Fibroblast of lung (primary cell): ENCODE measurements around the gene DRG2.

Experiments used
- CTCF ChIP-seq, 2 donors: IDR thresholded peaks in 1 of 2; conservative IDR thresholded peaks in 1 of 2; 1 replicate in 1 of 2; 2 replicates in 1 of 2; pipeline ENCODE4 v1.5.1; 2011 to 2012; ENCODE audit warnings: low read length in 2 of 2, control low read depth in 1 of 2, inconsistent platforms in 1 of 2, low read depth in 1 of 2, mild to moderate bottlenecking in 1 of 2
- EZH2 ChIP-seq: IDR thresholded peaks from 2 replicates; pipeline ENCODE4 v1.5.1; 2012; ENCODE audit warnings: low read length, control low read depth, mild to moderate bottlenecking; ENCODE audit errors: missing control alignments

- TF ChIP-seq EZH2 (no peak), CTCF (conservative IDR thresholded peaks at IDR 0.05 in 1 of 2, IDR thresholded peaks at IDR 0.05 in 1 of 2; ENCODE audit: low read depth in 1 of 2, low read length in 2 of 2) (no peak)
These were observed 28.5 kb upstream of the DRG2 start for GRCh38 chr17:18059283-18059682.
